ENCODE data around the gene NEO1. TPM values are rescaled to one million over a fixed set of nuclear protein-coding genes. Genes with fewer than 3 reads are reported as not detected.
"Not testable (repeated sequence)": the region's sequence is repeated elsewhere in the genome, so short reads cannot be mapped to it uniquely, and the experiment has no call there.

Gene NEO1
- total RNA-seq, 1 donor from 2014 or later: 136 TPM

DNA sequence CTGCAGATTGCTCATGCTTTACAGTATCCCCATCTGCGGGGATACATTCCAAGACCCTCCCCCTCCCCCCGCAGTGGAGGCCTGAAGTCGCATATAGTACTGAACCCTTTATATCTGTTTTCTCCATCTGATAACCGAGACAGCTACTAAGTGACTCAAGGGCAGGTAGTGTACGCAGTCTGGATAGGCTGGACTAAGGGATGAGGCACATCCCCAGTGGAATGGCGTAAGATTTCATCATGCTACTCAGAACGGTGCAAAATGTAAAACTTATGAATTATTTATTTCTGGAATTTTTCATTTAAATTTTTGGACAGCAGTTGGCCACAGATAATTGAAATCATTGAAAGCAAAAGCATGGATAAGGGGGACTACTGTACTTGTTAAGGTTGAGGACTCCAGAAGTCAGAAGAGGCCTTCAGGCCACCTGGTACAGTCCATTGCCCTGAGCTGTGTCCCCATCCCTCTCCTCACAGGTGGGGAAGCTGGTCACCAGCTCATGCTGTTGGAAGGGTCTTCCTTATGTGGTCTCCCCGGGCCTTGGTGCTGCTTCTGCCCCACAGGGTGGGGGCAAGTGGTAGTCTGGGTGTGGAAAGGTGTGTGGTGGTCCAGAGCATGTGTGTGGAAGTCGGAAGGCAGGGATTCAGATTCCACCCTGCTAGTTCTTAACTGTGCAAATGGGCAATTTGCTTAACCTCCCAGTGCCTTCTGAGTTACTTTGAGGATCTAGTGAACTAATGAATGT lies 244.5 kb downstream of the NEO1 start:
- H3K27ac Mint-ChIP-seq: no peak overlapping the region
- no peak for DNase-seq (ENCODE audit: low spot score in 2 of 2, unreplicated experiment in 2 of 2)
- no peaks in the 10 kb centered on the region for H3K27me3 Mint-ChIP-seq (ENCODE audit: low read depth)
- H3K36me3 Mint-ChIP-seq: peaks cover 26% of the 10 kb centered on the region
- no peaks in the 10 kb centered on the region for H3K4me1 Mint-ChIP-seq
- H3K4me3 Mint-ChIP-seq: no peak overlapping the region
- TF ChIP-seq, protein P1, sequence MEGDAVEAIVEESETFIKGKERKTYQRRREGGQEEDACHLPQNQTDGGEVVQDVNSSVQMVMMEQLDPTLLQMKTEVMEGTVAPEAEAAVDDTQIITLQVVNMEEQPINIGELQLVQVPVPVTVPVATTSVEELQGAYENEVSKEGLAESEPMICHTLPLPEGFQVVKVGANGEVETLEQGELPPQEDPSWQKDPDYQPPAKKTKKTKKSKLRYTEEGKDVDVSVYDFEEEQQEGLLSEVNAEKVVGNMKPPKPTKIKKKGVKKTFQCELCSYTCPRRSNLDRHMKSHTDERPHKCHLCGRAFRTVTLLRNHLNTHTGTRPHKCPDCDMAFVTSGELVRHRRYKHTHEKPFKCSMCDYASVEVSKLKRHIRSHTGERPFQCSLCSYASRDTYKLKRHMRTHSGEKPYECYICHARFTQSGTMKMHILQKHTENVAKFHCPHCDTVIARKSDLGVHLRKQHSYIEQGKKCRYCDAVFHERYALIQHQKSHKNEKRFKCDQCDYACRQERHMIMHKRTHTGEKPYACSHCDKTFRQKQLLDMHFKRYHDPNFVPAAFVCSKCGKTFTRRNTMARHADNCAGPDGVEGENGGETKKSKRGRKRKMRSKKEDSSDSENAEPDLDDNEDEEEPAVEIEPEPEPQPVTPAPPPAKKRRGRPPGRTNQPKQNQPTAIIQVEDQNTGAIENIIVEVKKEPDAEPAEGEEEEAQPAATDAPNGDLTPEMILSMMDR (IDR thresholded peaks at IDR 0.05; ENCODE audit: unreplicated experiment): no peak
- H3K9me3 Mint-ChIP-seq: no peaks in the 10 kb centered on the region

DNA sequence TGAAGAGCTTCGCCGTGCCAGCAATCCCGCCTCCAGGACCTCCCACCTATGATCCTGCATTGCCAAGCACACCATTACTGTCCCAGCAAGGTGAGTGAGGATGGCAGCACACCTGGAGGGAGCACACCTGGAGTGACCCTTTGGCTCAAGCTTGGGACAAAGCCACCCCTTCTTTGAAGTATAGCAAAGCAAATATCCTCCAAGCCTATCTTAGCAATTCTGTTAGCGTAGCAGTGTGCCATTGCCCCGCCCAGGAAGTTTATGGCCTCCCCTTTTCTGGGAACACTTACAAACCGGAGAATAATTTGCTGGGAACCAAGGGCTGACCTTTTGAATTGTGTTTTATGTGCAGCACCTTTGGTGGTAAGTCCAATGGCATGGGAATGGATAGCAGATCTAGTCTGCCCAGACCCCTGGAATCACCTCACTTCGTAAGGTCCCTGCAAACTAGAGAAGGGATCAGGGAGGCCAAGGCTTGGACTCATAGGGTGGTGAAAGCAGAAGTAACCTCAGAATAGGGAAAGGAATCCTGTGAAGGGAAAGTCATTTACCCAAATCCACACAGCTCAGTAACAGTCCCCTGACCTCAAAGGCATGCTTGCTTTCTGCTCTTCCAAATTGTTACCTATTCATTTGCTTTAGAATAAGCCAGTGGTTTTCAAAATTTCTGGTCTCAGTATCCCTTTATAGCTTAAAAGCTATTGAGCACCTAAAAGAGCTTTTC lies 246.4 kb downstream of the NEO1 start:
- no peaks in the 10 kb centered on the region for H3K27me3 Mint-ChIP-seq (ENCODE audit: low read depth)
- no peak overlapping the region for H3K4me3 Mint-ChIP-seq
- H3K36me3 Mint-ChIP-seq: peaks cover 36% of the 10 kb centered on the region

GRCh38 chr15:73300286-73300685 lies 248.0 kb downstream of the NEO1 start:
- H3K4me1 Mint-ChIP-seq; H3K9me3 Mint-ChIP-seq; H3K27me3 Mint-ChIP-seq (ENCODE audit: low read depth); H3K4me3 Mint-ChIP-seq; DNase-seq (ENCODE audit: low spot score in 2 of 2, unreplicated experiment in 2 of 2); H3K27ac Mint-ChIP-seq: not testable (repeated sequence)
- H3K36me3 Mint-ChIP-seq: peaks cover 36% of the 10 kb centered on the region

More for the DNA sequence above, 246.4 kb downstream of the NEO1 start:
- no peak for DNase-seq (ENCODE audit: low spot score in 2 of 2, unreplicated experiment in 2 of 2)
- Mint-ChIP-seq H3K9me3 (no peaks in the 10 kb centered on the region), H3K27ac (no peak overlapping the region), H3K4me1 (no peaks in the 10 kb centered on the region)
- TF ChIP-seq, protein P1 (IDR thresholded peaks at IDR 0.05; ENCODE audit: unreplicated experiment): no peak

- peaks cover 3% of the 10 kb centered on the region for H3K4me1 Mint-ChIP-seq
- no peaks in the 10 kb centered on the region for H3K9me3 Mint-ChIP-seq
- no peaks in the 10 kb centered on the region for H3K27me3 Mint-ChIP-seq (ENCODE audit: low read depth)
- TF ChIP-seq, protein P1 (IDR thresholded peaks at IDR 0.05; ENCODE audit: unreplicated experiment): no peak
- H3K4me3 Mint-ChIP-seq: no peak overlapping the region
- no peak overlapping the region for H3K27ac Mint-ChIP-seq
- DNase-seq (ENCODE audit: low spot score in 2 of 2, unreplicated experiment in 2 of 2): no peak
- peaks cover 30% of the 10 kb centered on the region for H3K36me3 Mint-ChIP-seq
Measured at GRCh38 chr15:73303636-73304035, 251.4 kb downstream of the NEO1 start.

GRCh38 chr15:73305331-73306211 lies 253.3 kb downstream of the NEO1 start:
- H3K4me3 Mint-ChIP-seq: no peak overlapping the region
- no peaks in the 10 kb centered on the region for H3K9me3 Mint-ChIP-seq
- DNase-seq (ENCODE audit: low spot score in 2 of 2, unreplicated experiment in 2 of 2): no peak
- no peaks in the 10 kb centered on the region for H3K27me3 Mint-ChIP-seq (ENCODE audit: low read depth)
- H3K27ac Mint-ChIP-seq: no peak overlapping the region
- H3K36me3 Mint-ChIP-seq: peaks cover 26% of the 10 kb centered on the region
- TF ChIP-seq, protein P1 (IDR thresholded peaks at IDR 0.05; ENCODE audit: unreplicated experiment): no peak
- H3K4me1 Mint-ChIP-seq: peaks cover 3% of the 10 kb centered on the region
